Hematopoietic multipotent progenitor cell treated with erythropoietin and hydrocortisone succinate and interleukin-3 and kit ligand, for 15 days (in vitro differentiated cells): ENCODE data around the gene THTPA.

Source experiments
- DNase-seq: peaks from one replicate; pipeline ENCODE4 v3.0.0-alpha.2; 2015; ENCODE audit warnings: low spot score

The THTPA gene

GRCh38 chr14:23567186-23568020 is 11.3 kb downstream of the THTPA start, which contains the start of gene AP1G2:
Gene AP1G2, minus strand, starts transcription at chr14:23567791. Its CDS starts 477 bp downstream, at chr14:23567314.
- DNase-seq: peak; percentile 61

- DNase-seq: no peak
Measured at GRCh38 chr14:23568021-23568599, 12.0 kb downstream of the THTPA start.

- DNase-seq: no peak
Measured at GRCh38 chr14:23568600-23569331, 12.7 kb downstream of the THTPA start.

- no peak for DNase-seq
Measured at GRCh38 chr14:23569443-23570151, 13.5 kb downstream of the THTPA start.

- DNase-seq: no peak
Measured at GRCh38 chr14:23570806-23571483, 14.9 kb downstream of the THTPA start.

- DNase-seq: no peak
Measured at GRCh38 chr14:23571701-23572523, 15.8 kb downstream of the THTPA start.

- DNase-seq: no peak
Measured at GRCh38 chr14:23572524-23572828, 16.4 kb downstream of the THTPA start.

- DNase-seq: no peak
Measured at GRCh38 chr14:23572836-23573235, 16.8 kb downstream of the THTPA start.

- DNase-seq: no peak
Measured at GRCh38 chr14:23573384-23574015, 17.4 kb downstream of the THTPA start.

- no peak for DNase-seq
Measured at GRCh38 chr14:23577004-23577681, 21.1 kb downstream of the THTPA start.

- no peak for DNase-seq
Measured at GRCh38 chr14:23577710-23578392, 21.8 kb downstream of the THTPA start.

- DNase-seq: no peak
Measured at GRCh38 chr14:23578560-23579310, 22.7 kb downstream of the THTPA start, which contains the start of gene JPH4. Gene JPH4, minus strand, starts transcription at chr14:23578790. Its CDS starts 1,337 bp downstream, at chr14:23577453.

- no peak for DNase-seq
Measured at GRCh38 chr14:23579311-23579630, 23.2 kb downstream of the THTPA start.

GRCh38 chr14:23579739-23580138 is 23.7 kb downstream of the THTPA start:
- no peak for DNase-seq

- DNase-seq: no peak
Measured at GRCh38 chr14:23580152-23580926, 24.3 kb downstream of the THTPA start.

GRCh38 chr14:23580948-23581281 is 24.8 kb downstream of the THTPA start:
- DNase-seq: no peak

GRCh38 chr14:23582906-23583760 is 27.1 kb downstream of the THTPA start:
- no peak for DNase-seq
